Right lobe of liver (tissue), 4 donors: ENCODE results near the gene PRR5L.

Experiments
- CTCF ChIP-seq, 4 donors: fragments of 200-600 bp in 3 of 4; fragments of 450-650 bp in 1 of 4; IDR thresholded peaks; one replicate each; pipeline versions ENCODE4 v1.5.1 to v1.8.0; 2016 to 2022; ENCODE audit warnings: antibody characterized with exemption in 4 of 4, mild to moderate bottlenecking in 2 of 4
- POLR2A ChIP-seq: fragments of 450-650 bp; IDR thresholded peaks from one replicate; pipeline ENCODE4 v1.6.1; 2017; ENCODE audit warnings: antibody characterized with exemption, mild to moderate bottlenecking
- donor health status: DM: no; HTN: no; CAD: no.
- donor health status: DM: no; HTN: no; CAD: no.
- donor health status: DM: no; HTN: yes; CAD: no.

- TF ChIP-seq CTCF (IDR thresholded peaks at IDR 0.05) (peak; percentile 70 to 88 (median 74)), POLR2A (no peak)
Observed at GRCh38 chr11:36265793-36266628, 30.1 kb upstream of the PRR5L start.
